Fibroblast of the aortic adventitia (primary cell): ENCODE results near the gene WT1. TPM values are rescaled to one million over a fixed set of nuclear protein-coding genes. Genes with fewer than 3 reads are reported as not detected.
A peak's percentile ranks its signal among the peaks of the same experiment; 100 is the strongest.
"Not testable (repeated sequence)": the region's sequence is repeated elsewhere in the genome, so short reads cannot be mapped to it uniquely, and the experiment has no call there.

Experiments
- DNase-seq: peaks from one replicate; pipeline ENCODE4 v3.0.0-alpha.2; 2010; ENCODE audit warnings: low read depth
- H3K4me3 ChIP-seq: 2 replicates; pipeline ENCODE4 v1.5.1; 2011; ENCODE audit warnings: low read depth, mild to moderate bottlenecking, control low read depth, low read length, moderate library complexity
- total RNA-seq: library from RNA; depleted of rRNA; stranded (reverse); fragments of >200 nt; gene quantifications from 2 replicates; pipeline ENCODE4 v1.2.3, GENCODE V29; 2012; ENCODE audit warnings: low replicate concordance
- TF ChIP-seq, protein P1 (sequence below): IDR thresholded peaks from 2 replicates; pipeline ENCODE4 v1.5.1; 2011; ENCODE audit warnings: mild to moderate bottlenecking, low read length, control low read depth, inconsistent platforms; ENCODE audit not compliant: insufficient read depth

Gene WT1
- 0.27 and 46.6 TPM in 2 replicates for total RNA-seq

- peak; percentile 13 for DNase-seq
- TF ChIP-seq, protein P1, sequence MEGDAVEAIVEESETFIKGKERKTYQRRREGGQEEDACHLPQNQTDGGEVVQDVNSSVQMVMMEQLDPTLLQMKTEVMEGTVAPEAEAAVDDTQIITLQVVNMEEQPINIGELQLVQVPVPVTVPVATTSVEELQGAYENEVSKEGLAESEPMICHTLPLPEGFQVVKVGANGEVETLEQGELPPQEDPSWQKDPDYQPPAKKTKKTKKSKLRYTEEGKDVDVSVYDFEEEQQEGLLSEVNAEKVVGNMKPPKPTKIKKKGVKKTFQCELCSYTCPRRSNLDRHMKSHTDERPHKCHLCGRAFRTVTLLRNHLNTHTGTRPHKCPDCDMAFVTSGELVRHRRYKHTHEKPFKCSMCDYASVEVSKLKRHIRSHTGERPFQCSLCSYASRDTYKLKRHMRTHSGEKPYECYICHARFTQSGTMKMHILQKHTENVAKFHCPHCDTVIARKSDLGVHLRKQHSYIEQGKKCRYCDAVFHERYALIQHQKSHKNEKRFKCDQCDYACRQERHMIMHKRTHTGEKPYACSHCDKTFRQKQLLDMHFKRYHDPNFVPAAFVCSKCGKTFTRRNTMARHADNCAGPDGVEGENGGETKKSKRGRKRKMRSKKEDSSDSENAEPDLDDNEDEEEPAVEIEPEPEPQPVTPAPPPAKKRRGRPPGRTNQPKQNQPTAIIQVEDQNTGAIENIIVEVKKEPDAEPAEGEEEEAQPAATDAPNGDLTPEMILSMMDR, result no peak
- H3K4me3 ChIP-seq, result peak within 1 kb of the TSS; percentile 60
These were observed at the start of gene WT1 for GRCh38 chr11:32435511-32435941. Gene WT1 (minus strand): TSS chr11:32435539.

- no peak for DNase-seq
- TF ChIP-seq, protein P1, result no peak
- no peak overlapping the region for H3K4me3 ChIP-seq
These were observed 44.0 kb upstream of the WT1 start for GRCh38 chr11:32479291-32479690.

- peak; percentile 8 for DNase-seq
- TF ChIP-seq, protein P1, result no peak
- no peak overlapping the region for H3K4me3 ChIP-seq
These were observed 43.0 kb upstream of the WT1 start for GRCh38 chr11:32478277-32478731.

GRCh38 chr11:32473282-32473909, 38.1 kb upstream of the WT1 start:
- DNase-seq, result no peak
- TF ChIP-seq, protein P1, result no peak
- no peak overlapping the region for H3K4me3 ChIP-seq

DNA sequence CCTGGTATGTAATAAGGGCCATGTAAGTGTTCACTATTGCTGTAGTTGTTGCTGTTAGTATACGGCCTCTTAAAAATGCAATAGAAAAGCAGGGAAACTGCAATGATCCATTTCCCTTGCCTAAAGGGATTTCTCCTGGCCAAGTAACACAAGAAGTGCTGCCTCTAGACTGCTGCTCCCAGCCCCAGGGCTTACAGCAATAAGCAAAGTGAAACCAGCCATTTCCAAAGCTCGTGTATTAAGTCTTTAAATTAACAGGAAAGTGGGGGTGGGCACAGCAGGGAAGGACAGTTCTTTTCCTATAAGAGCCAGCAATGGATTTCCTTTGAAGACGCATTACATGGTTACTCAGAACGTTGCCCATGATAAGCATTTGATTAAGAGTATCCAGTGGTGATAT, 36.9 kb upstream of the WT1 start:
- DNase-seq, result peak; percentile 7
- no peak overlapping the region for H3K4me3 ChIP-seq
- TF ChIP-seq, protein P1, result no peak

DNA sequence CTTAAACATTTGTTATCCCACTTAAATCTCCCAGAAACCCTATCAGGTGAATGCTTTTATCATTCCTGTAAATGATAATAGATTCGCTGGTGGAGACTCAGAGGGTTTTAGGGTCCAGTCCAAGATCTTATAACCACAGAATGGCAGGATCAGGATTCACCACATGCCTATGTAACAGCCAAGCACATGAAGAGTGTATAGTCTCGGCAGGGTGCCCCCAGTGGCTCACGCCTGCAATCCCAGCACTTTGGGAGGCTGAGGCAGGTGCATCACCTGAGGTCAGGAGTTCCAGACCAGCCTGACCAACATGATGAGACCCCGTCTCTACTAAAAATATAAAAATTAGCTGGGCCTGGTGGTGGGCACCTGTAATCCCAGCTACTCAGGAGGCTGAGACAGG, 36.2 kb upstream of the WT1 start:
- not testable (repeated sequence) for H3K4me3 ChIP-seq, DNase-seq

- TF ChIP-seq, protein P1, result no peak
- no peak for DNase-seq
- H3K4me3 ChIP-seq, result no peak overlapping the region
These were observed 34.5 kb upstream of the WT1 start for GRCh38 chr11:32469791-32470190.
